ENCODE results near the gene RPS6KA4.
A peak's percentile ranks its signal among the peaks of the same experiment; 100 is the strongest.

RPS6KA4 gene

GRCh38 chr11:64349404-64349803, 9.6 kb upstream of the RPS6KA4 start:
- no peak for DNase-seq

- no peak for DNase-seq
Measured at GRCh38 chr11:64351136-64351631, 7.8 kb upstream of the RPS6KA4 start.

DNA sequence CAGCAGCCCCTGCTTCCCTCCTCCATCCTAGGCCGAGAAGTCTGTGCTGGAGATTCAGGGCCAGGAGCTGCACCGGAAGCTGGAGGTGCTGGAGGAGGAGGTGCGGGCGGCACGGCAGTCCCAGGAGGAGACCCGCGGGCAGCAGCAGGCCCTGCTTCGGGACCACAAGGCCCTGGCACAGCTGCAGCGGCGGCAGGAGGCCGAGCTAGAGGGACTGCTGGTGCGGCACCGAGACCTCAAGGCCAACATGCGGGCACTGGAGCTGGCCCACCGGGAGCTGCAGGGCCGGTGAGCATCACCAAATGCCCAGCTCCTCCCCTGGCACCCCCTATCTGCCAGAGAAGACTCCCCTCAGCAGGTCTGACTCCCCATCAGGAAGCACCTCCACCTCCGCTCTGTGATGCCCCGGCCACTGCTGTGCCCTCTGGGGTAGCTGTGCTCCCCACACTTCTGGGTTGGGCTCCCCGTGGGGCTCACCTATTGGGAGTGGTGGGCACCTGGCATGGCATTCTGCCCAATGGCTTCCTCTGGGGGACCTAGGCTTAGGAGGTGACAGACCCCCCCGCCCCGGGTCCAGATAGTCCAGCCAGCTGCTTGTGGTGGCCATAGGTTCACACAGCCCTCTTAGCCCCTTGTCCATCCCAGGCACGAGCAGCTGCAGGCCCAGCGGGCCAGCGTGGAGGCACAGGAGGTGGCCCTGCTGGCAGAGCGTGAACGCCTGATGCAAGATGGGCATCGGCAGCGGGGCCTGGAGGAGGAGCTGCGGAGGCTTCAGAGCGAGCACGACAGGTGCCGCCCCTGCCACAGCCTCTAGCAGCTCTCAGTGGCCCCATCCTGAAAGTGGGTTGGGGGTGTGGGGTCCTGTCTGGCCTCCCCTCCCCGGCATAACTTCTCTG, 6.6 kb upstream of the RPS6KA4 start:
- DNase-seq = no peak

DNA sequence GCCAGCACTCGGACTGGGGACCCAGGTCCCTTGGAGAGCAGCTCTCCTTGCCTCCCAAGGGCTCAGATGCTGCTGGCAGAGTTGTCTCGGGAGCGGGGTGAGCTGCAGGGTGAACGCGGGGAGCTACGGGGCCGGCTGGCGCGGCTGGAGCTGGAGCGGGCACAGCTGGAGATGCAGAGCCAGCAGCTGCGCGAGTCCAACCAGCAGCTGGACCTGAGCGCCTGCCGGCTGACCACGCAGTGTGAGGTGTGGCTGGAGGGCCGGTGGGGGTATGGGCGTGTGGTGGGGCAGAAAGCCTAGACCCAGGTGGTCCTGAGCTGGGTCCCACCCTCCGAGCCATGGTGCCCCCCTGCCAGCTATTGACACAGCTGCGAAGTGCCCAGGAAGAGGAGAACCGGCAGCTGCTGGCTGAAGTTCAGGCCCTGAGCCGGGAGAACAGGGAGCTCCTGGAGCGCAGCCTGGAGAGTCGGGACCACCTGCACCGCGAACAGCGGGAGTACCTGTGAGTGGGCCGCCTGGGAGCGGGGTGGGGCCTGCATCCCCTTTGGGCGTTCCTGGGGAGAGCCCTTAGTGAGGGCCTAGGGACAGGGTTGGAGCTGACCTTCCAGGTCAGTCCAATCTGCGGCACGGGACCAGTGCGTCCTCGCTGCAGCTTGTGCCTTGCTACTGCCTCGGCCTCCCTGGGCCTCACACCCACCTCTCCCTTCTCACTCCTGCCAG, 5.8 kb upstream of the RPS6KA4 start:
- no peak for DNase-seq

GRCh38 chr11:64353715-64354506, 5.1 kb upstream of the RPS6KA4 start:
- DNase-seq = no peak

GRCh38 chr11:64355078-64355940, 3.7 kb upstream of the RPS6KA4 start:
- DNase-seq = peak; percentile 65

GRCh38 chr11:64356498-64357411, 2.2 kb upstream of the RPS6KA4 start:
- no peak for DNase-seq

DNA sequence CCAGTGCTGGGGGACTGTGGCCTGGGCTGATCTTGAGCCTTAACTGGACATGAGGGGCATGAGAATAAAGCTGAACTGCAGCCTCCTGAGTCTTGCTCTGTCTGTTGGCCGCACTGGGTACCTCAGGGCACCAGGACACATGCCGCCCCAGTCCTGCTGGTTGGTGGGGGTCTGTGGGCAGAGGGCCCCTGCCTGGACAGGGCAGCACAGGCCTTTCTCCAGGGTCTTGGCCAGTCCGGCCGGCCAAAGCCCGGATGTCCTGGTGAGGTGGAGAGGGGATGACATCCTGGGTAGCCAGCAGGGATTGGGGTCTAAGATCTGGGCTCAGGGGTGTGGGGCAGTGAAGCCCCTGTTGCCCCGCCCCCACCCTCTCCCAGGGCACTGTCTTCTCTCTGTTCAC, 1.5 kb upstream of the RPS6KA4 start:
- DNase-seq = no peak

DNA sequence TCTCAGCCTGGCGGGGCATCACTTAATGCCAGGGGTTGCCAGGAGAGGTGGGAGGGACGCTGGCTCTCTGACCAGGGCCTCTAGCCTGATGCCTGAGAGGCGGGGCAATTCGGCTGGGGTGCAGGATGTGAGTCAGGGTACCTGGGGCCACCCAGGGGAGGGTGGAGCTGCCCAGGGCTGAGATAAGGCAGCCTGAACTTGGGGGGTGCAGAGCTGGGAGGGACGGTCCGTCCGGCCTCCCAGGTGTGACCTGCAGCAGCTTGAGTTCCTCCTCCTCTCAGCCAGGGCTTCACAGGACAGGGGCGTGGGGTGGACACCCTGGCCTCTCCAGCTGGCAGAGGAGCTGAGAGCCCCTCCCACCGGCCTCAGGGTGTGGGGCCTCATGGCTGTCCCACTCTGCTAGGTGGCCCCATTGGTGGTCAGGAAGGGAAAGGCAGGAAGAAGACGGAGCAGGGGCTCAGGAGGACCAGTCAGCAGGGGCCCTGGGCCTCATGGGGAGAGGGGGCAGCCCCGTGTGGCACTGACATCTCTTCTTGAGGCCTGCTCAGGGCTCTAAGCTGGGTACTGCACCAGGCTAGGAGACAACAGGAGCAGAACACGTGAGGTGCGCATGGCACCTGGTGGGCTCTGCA, 942 bp upstream of the RPS6KA4 start:
- DNase-seq = no peak

DNA sequence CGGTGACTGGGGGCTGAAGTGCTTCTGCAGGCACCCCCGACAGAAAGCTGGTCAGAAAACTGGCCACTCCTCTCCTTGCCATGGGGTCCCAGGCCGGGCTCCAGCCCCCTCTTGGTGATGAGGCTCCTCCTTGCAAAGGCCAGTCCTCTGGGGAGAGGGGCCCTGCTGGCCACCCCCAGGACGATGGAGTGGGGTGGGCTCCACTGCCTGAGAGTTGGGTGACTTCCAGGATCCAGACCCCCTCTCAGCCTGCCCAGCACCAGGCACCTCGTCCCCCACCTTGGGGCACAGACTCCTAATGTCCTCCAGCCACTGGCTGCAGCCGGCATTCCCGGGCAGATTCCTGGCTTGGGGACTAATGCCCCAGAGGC, 441 bp upstream of the RPS6KA4 start:
- no peak for DNase-seq

DNA sequence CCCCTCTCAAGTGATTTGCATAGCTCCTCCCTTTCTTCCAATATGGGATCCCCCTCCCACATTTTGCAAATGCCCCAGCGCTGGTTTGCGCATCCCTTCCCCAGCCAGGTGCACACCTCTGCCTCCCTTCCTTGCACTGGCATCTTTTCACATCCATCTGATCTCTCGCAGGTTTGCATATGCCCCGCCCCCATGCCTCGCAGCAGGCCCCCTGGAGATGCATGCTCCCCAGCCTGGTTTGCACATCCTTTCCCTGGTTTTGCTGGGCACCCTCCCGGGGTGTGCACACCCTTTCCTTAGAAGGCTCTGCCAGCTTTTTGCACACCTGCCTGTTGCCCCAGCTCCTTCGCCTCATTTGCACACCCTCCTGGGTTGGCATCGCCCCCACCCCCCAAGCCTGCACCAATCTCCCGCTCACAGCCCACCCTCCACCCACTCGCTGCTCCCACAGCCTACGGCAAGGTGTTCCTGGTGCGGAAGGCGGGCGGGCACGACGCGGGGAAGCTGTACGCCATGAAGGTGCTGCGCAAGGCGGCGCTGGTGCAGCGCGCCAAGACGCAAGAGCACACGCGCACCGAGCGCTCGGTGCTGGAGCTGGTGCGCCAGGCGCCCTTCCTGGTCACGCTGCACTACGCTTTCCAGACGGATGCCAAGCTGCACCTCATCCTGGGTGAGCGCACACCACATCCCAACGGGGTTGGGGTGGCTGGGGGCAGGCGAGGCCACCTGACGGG, 917 bp downstream of the RPS6KA4 start:
- no peak for DNase-seq

DNA sequence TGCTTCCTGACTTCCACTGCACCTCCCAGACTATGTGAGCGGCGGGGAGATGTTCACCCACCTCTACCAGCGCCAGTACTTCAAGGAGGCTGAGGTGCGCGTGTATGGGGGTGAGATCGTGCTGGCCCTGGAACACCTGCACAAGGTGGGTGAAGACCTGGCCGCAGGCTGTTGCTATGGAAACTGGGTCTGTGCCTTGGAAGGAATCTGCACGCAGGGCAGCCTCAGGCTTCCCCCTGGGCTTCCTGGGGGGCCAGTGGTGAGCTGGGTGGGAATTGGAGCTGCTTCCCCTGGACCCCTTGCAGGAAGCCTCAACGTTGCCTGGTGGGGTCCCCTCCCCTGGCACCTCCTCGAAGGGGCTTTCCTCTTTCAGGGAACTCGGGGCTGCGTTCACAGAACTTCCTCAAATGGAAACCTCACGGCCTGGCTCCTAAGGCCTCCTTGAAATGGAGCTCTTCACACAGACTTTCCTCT, 1.5 kb downstream of the RPS6KA4 start:
- DNase-seq = no peak

GRCh38 chr11:64361659-64362058, 2.7 kb downstream of the RPS6KA4 start:
- no peak for DNase-seq

- no peak for DNase-seq
Measured at GRCh38 chr11:64362339-64362738, 3.4 kb downstream of the RPS6KA4 start.

- DNase-seq = no peak
Measured at GRCh38 chr11:64364435-64364834, 5.5 kb downstream of the RPS6KA4 start.

DNA sequence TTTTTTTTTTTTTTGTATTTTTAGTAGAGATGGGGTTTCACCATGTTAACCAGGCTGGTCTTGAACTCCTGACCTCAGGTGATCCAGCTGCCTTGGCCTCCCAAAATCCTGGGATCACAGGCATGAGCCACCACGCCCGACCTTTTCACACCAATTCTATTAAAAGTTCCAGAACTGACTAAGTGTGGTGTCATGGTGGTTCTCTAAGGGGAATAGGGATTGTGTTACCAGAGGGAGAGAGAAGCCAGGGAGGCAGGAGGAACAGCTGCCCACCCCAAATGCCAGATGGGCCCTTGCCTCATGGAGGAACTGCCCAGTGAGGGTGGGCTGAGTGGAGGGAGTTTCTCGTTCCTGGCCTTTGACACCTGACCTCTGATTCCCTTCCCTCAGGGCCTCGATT, 5.9 kb downstream of the RPS6KA4 start:
- no peak for DNase-seq

DNA sequence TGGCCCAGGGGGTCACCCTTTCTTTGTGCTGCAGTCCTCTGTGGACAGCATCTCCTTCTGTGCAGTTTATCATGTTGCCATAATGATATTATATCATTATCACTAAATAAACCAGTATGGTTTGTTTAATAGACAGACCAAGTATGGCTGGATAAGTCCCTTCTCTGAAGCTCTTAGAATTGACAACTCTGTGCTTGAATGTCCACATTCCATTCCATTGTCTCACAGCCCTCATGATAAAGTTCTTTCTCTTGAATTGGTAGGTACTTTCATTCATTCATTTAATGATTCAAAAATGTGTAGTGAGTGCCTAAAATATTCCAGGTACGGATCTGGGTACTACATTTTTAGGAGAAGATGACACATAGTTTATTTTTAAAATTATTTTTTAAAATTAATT, 7.8 kb downstream of the RPS6KA4 start:
- no peak for DNase-seq

DNA sequence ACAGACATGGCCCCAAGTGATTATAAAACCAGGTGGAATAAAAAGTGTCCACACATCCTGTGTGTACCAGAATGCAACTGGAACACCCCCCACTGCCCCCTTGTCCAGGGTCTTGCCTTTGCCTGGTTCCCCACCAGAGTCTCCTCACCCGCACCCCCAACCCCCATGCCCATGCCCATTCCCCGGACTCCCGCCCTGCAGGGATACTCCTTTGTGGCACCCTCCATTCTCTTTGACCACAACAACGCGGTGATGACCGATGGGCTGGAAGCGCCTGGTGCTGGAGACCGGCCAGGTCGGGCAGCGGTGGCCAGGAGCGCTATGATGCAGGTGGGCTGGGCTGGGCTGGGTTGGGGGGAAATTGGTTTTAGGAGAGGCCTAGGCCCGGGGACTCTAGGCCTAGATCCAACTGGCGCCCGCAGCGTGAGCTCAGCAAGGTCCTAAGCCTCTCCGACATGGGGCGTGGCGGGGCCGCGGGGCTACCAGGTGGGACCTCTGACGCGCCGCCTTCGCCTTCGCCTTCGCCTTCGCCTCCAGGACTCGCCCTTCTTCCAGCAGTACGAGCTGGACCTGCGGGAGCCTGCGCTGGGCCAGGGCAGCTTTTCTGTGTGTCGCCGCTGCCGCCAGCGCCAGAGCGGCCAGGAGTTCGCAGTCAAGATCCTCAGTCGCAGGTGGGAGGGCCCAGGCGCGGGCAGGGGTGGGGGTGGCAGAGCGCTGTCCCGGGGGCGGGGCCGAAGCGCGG, 9.1 kb downstream of the RPS6KA4 start:
- DNase-seq = no peak

DNA sequence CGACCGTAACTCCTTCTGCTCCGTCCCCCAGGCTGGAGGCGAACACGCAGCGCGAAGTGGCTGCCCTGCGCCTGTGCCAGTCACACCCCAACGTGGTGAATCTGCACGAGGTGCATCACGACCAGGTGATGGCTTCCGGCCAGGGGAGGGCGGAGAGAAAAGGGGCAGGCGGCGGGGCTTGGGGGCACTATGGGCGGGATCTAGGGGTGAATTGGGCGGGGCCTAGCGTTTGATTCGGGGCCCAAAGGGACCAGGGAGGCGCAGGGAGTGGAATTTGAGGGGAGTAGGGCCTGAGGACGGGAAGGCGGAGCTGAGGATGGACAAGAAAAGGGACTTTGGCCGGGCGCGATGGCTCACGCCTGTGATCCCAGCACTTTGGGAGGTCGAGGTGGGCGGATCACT, 9.7 kb downstream of the RPS6KA4 start:
- no peak for DNase-seq

Data from NCI-H2107 (cell line).